PFSK-1 (cell line): ENCODE measurements around the gene RASGRP3.

Experiments used
- SIN3A ChIP-seq: IDR thresholded peaks from 2 replicates; pipeline ENCODE4 v1.6.1; 2012; ENCODE audit warnings: mild to moderate bottlenecking, low read length, moderate library complexity, borderline replicate concordance; ENCODE audit not compliant: insufficient read depth
- TF ChIP-seq, protein P1 (sequence below), 2 experiments: IDR thresholded peaks; 2 replicates each; pipeline versions ENCODE4 v1.6.1 to v1.8.0; 2011 to 2012; ENCODE audit warnings: low read depth in 2 of 2, low read length in 2 of 2, control low read depth in 1 of 2, inconsistent platforms in 1 of 2, mild to moderate bottlenecking in 1 of 2, moderate library complexity in 1 of 2; ENCODE audit not compliant: insufficient read depth in 1 of 2

DNA sequence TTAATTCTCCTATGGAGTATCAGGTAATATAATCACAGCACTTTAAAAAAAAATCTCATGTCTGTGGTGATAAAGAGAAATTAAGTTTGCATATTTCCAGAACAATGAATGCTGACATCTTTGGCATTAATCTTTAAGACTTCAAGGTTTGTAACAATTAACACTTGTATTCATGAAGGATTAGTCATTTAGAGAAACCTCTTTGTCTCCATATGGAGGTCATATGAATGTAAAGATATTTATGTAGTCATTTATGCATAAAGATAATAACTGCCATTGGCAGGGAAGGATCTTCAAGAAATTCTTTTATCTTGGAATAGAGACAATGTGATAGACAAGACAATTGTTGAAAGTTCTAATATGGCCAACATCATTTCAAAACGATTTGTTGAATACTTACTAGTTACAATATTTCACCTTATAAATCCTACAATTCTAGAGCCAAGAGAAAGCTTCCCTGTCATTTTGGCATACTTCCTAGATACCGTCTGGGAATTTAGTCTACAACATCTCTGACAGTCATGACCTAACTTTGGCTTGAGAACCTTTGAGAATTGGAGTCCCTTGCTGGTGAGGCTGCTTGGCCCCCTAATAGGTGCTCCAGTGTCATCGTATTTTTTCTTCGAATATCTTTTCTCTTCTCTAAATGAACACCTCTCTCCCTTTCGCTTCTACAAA lies 33.6 kb downstream of the RASGRP3 start:
- TF ChIP-seq, protein P1, sequence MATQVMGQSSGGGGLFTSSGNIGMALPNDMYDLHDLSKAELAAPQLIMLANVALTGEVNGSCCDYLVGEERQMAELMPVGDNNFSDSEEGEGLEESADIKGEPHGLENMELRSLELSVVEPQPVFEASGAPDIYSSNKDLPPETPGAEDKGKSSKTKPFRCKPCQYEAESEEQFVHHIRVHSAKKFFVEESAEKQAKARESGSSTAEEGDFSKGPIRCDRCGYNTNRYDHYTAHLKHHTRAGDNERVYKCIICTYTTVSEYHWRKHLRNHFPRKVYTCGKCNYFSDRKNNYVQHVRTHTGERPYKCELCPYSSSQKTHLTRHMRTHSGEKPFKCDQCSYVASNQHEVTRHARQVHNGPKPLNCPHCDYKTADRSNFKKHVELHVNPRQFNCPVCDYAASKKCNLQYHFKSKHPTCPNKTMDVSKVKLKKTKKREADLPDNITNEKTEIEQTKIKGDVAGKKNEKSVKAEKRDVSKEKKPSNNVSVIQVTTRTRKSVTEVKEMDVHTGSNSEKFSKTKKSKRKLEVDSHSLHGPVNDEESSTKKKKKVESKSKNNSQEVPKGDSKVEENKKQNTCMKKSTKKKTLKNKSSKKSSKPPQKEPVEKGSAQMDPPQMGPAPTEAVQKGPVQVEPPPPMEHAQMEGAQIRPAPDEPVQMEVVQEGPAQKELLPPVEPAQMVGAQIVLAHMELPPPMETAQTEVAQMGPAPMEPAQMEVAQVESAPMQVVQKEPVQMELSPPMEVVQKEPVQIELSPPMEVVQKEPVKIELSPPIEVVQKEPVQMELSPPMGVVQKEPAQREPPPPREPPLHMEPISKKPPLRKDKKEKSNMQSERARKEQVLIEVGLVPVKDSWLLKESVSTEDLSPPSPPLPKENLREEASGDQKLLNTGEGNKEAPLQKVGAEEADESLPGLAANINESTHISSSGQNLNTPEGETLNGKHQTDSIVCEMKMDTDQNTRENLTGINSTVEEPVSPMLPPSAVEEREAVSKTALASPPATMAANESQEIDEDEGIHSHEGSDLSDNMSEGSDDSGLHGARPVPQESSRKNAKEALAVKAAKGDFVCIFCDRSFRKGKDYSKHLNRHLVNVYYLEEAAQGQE (IDR thresholded peaks at IDR 0.05; ENCODE audit: insufficient read depth in 1 of 2, low read depth in 2 of 2, low read length in 2 of 2), result no peak
- TF ChIP-seq SIN3A, result no peak
